C4-2B (cell line): ENCODE measurements around the gene COL23A1.

Experiments used
- H3K27ac ChIP-seq: fragments of 450-650 bp; 2 replicates; pipeline ENCODE4 v1.5.1; 2017
- CTCF ChIP-seq: fragments of 450-650 bp; conservative IDR thresholded peaks from 2 replicates; pipeline ENCODE4 v1.5.1; 2017; ENCODE audit warnings: mild to moderate bottlenecking
- ZFX ChIP-seq: fragments of 450-650 bp; IDR thresholded peaks from 2 replicates; pipeline ENCODE4 v1.6.1; 2017

The COL23A1 gene

GRCh38 chr5:178449163-178450070 lies 140.8 kb downstream of the COL23A1 start:
- no peak overlapping the region for H3K27ac ChIP-seq
- TF ChIP-seq CTCF (no peak), ZFX (no peak)

- no peak overlapping the region for H3K27ac ChIP-seq
- no peak for TF ChIP-seq ZFX
Observed at GRCh38 chr5:178445534-178445933, 144.7 kb downstream of the COL23A1 start.

- TF ChIP-seq ZFX (no peak), CTCF (no peak)
- peak overlapping the region; percentile 76 for H3K27ac ChIP-seq
Observed at GRCh38 chr5:178442405-178443257, 147.6 kb downstream of the COL23A1 start.

- no peak for TF ChIP-seq ZFX
- H3K27ac ChIP-seq: no peak overlapping the region
Observed at GRCh38 chr5:178441486-178442270, 148.5 kb downstream of the COL23A1 start.

- no peak overlapping the region for H3K27ac ChIP-seq
- TF ChIP-seq CTCF: no peak
- TF ChIP-seq ZFX: no peak
Observed at GRCh38 chr5:178440181-178440580, 150.0 kb downstream of the COL23A1 start.

- no peak overlapping the region for H3K27ac ChIP-seq
- TF ChIP-seq CTCF: no peak
- no peak for TF ChIP-seq ZFX
Observed at GRCh38 chr5:178439493-178440180, 150.6 kb downstream of the COL23A1 start.

- no peak overlapping the region for H3K27ac ChIP-seq
- TF ChIP-seq CTCF (no peak), ZFX (no peak)
Observed at GRCh38 chr5:178438796-178439195, 151.4 kb downstream of the COL23A1 start.
